DMS153 treated with DMSO at 0.1 percent for 48 hours (cell line): ENCODE data around the gene AEBP1.

ENCODE experiments used
- DNase-seq: peaks from one replicate; lab custom pipeline; 2025; ENCODE audit not compliant: unreplicated experiment; lab: John Stamatoyannopoulos, UW

The AEBP1 gene

DNA sequence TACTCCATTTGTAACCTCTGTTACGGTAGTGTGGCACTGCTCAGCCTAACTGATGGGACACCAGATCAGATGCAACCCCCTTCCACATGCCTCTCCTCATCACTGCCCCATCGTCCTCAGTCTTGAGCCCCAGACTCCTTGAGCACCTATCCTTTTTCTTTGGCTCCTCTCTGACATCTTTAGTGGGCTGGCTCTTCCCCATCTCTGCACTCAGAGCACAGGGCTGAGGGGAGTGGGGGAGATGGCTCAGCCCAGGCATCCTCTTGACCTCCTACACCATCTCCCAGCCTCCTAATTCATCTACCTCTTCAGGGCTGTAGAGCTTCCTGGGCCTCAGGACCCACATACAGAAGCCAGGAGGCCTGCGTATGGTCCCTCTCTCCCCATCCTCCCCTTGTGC lies 20.3 kb upstream of the AEBP1 start:
- DNase-seq, result no peak

DNA sequence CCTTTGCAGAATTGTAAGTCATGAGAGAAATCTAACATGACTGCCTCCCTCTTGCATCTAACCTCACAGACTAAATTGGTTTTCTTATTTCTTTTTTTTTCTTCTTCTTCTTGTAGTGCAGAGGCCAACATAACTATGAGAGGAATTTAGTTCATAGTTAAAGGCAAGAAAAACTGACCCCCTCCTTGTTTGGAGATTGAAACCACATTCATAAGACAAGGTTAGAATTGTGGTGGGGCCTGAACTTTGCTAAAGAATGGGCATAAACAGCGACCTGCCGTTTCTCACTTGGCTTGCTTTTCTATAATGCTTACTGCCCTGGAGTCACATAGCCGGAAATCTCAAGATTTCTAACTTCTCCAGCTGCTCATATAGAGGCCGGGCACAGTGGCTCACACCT lies 19.4 kb upstream of the AEBP1 start:
- no peak for DNase-seq

DNA sequence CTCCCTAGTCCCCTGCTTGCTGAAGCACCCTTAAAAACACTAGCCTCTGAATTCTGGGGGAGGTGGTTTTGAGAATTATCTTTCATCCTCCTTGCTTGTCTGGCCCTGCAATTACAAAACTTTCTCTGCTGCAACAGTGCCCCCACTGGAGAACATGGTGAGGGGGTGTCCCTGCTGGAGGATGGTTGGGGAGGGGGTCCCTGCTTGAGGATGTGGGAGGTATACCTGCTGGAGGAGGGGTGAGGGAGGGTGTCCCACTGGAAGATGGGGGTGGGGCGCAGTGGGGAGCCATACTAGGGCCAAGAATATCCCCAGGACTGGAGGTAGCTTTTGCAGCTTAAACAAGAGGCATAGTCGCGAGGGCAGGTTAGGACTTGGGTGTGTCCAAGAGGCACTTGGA lies 18.6 kb upstream of the AEBP1 start:
- DNase-seq, result no peak

- no peak for DNase-seq
Observed at GRCh38 chr7:44086627-44087026, 17.5 kb upstream of the AEBP1 start.

DNA sequence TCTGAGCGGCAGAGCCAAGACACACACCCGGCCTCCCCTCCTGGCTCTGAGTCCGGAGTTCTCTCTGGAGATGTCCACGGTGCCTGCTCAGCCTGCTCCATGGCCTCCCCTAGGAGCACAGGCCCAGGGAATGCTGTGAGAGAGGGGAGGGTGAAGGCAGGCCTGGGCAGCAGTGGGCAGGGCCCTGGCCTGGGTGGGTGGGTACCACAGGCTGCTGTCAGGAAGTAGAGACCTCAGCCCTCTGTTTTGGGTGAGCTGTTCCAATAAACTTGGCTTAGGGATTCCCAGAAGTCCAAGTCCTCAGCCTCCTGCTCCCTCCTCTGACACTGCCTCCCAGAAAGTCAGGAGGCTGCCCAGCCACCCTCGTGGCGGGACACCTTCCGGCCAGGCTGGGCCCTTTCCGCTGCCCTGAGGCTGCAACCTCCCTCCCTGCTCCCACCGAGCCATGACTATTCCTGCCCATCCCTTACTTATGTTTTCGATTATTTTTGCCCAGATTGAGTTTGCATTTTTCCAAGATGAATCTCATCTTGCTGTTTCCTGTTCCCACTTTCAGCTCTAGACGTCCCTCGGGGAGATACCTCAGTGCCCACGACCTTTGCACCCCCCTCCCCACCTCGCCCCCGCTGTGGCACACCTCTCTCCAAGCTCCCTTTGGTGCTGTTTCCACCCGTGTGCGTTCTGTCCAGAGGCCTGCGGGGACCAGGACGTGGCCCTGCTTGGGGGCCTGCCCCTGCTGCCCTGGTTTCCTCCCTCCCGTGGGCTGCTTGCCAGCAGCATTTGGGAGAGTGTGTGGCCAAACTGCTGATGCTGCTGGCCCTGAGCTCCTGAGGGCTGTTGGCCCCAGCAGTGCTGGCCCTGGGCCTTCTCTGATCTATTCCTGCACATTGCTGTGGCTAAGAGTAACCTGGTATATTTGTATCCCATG lies 16.0 kb upstream of the AEBP1 start:
- no peak for DNase-seq

DNA sequence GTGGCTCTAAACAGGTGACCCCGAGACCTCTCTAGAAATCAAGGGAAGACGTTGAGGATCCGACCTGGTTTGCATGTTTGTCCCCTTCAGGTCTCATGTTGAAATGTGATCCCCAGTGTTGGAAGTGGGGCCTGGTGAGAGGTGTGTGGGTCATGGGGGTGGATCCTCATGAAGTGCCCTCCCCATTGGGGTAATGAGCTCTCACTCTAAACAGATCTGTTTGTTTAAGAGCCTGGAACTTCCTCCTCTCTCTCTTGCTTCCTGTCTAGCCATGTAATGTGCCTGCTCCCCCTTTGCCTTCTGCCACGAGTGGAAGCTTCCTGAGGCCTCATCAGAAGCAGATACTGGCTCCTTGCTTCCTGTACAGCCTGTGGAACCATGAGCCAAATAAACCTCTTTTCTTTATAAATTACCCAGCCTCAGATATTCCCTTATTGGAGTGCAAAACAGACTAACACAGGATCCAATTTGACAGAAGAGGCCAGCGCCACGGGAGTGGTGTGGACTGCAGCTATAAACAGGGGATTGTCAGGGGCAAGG lies 11.0 kb upstream of the AEBP1 start:
- DNase-seq, result no peak

- DNase-seq, result no peak
Observed at GRCh38 chr7:44094365-44094764, 9.8 kb upstream of the AEBP1 start.

DNA sequence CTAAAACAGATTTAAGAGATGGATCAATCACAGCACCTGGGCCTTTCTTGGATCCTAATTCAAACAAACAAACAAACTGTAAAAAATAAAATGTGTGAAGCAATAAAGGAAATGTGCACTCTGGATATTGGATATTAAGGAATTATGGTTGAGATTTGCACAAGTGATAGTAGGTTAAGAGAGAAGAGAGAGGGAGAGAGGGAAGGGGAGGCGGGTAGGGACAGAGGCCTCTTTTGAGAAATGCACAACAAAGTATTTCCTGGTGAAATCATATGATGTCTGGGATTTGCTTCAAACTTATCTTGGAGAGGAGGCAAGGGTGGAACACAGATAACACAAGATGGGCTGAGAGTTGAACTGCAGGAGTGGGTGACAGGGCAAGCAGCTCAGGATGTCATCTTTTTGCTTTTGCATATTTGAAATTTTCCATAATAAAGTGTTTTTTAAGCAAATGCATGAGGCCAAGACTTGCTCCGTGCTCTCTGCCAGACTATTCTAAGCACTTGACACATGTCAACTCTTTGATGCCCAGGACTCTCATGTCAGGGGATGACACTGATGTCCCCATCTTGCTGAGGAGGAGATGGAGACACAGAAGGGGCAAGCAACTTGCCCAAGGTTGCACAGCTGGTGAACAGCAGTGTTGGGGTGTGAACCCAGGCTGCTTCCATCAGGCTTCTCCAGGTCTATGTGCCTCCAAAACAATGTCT lies 9.1 kb upstream of the AEBP1 start:
- no peak for DNase-seq

GRCh38 chr7:44095781-44096180 lies 8.4 kb upstream of the AEBP1 start:
- no peak for DNase-seq

GRCh38 chr7:44096326-44096881 lies 7.7 kb upstream of the AEBP1 start:
- DNase-seq, result no peak

GRCh38 chr7:44097064-44097932 lies 6.8 kb upstream of the AEBP1 start:
- DNase-seq, result no peak

- no peak for DNase-seq
Observed at GRCh38 chr7:44098092-44099068, 5.8 kb upstream of the AEBP1 start.

GRCh38 chr7:44099669-44100068 lies 4.5 kb upstream of the AEBP1 start:
- no peak for DNase-seq

- DNase-seq, result no peak
Observed at GRCh38 chr7:44100458-44101302, 3.5 kb upstream of the AEBP1 start.

- DNase-seq, result no peak
Observed at GRCh38 chr7:44101303-44101965, 2.7 kb upstream of the AEBP1 start.

- no peak for DNase-seq
Observed at GRCh38 chr7:44101966-44102845, 1.9 kb upstream of the AEBP1 start.

- no peak for DNase-seq
Observed at GRCh38 chr7:44102846-44103565, 1.1 kb upstream of the AEBP1 start.
